ENCODE measurements around the gene MRPS22.

Gene MRPS22

GRCh38 chr3:139303216-139303615 is 40.6 kb upstream of the MRPS22 start:
- Histone ChIP-seq H3K4me1 (ENCODE audit: control insufficient read depth in 1 of 2, insufficient read depth in 2 of 2, low read length in 2 of 2) (no peaks in the 10 kb centered on the region), H3K36me3 (ENCODE audit: control insufficient read depth in 1 of 2, insufficient read depth in 2 of 2, low read length in 2 of 2) (no peaks in the 10 kb centered on the region), H3K27ac (ENCODE audit: low read length) (no peak overlapping the region), H3K4me3 (ENCODE audit: low read depth in 1 of 2, low read length in 2 of 2) (no peak overlapping the region), H3K9me3 (ENCODE audit: control insufficient read depth in 1 of 2, low read length in 2 of 2) (no peaks in the 10 kb centered on the region), H3K27me3 (ENCODE audit: low read depth, low read length) (no peaks in the 10 kb centered on the region)

GRCh38 chr3:139304383-139304782 is 39.4 kb upstream of the MRPS22 start:
- Histone ChIP-seq H3K4me1 (ENCODE audit: control insufficient read depth in 1 of 2, insufficient read depth in 2 of 2, low read length in 2 of 2) (no peaks in the 10 kb centered on the region), H3K9me3 (ENCODE audit: control insufficient read depth in 1 of 2, low read length in 2 of 2) (no peaks in the 10 kb centered on the region), H3K4me3 (ENCODE audit: low read depth in 1 of 2, low read length in 2 of 2) (no peak overlapping the region), H3K27ac (ENCODE audit: low read length) (no peak overlapping the region), H3K36me3 (ENCODE audit: control insufficient read depth in 1 of 2, insufficient read depth in 2 of 2, low read length in 2 of 2) (no peaks in the 10 kb centered on the region), H3K27me3 (ENCODE audit: low read depth, low read length) (no peaks in the 10 kb centered on the region)

GRCh38 chr3:139306078-139306477 is 37.7 kb upstream of the MRPS22 start:
- H3K36me3 ChIP-seq (ENCODE audit: control insufficient read depth in 1 of 2, insufficient read depth in 2 of 2, low read length in 2 of 2) = no peaks in the 10 kb centered on the region
- no peaks in the 10 kb centered on the region for H3K27me3 ChIP-seq (ENCODE audit: low read depth, low read length)
- H3K27ac ChIP-seq (ENCODE audit: low read length) = no peak overlapping the region
- no peaks in the 10 kb centered on the region for H3K9me3 ChIP-seq (ENCODE audit: control insufficient read depth in 1 of 2, low read length in 2 of 2)
- H3K4me1 ChIP-seq (ENCODE audit: control insufficient read depth in 1 of 2, insufficient read depth in 2 of 2, low read length in 2 of 2) = no peaks in the 10 kb centered on the region
- no peak overlapping the region for H3K4me3 ChIP-seq (ENCODE audit: low read depth in 1 of 2, low read length in 2 of 2)

GRCh38 chr3:139307072-139307491 is 36.7 kb upstream of the MRPS22 start:
- Histone ChIP-seq H3K4me1 (ENCODE audit: control insufficient read depth in 1 of 2, insufficient read depth in 2 of 2, low read length in 2 of 2) (no peaks in the 10 kb centered on the region), H3K27ac (ENCODE audit: low read length) (no peak overlapping the region), H3K36me3 (ENCODE audit: control insufficient read depth in 1 of 2, insufficient read depth in 2 of 2, low read length in 2 of 2) (no peaks in the 10 kb centered on the region), H3K27me3 (ENCODE audit: low read depth, low read length) (no peaks in the 10 kb centered on the region), H3K4me3 (ENCODE audit: low read depth in 1 of 2, low read length in 2 of 2) (no peak overlapping the region), H3K9me3 (ENCODE audit: control insufficient read depth in 1 of 2, low read length in 2 of 2) (no peaks in the 10 kb centered on the region)

- Histone ChIP-seq H3K4me1 (ENCODE audit: control insufficient read depth in 1 of 2, insufficient read depth in 2 of 2, low read length in 2 of 2) (no peaks in the 10 kb centered on the region), H3K27me3 (ENCODE audit: low read depth, low read length) (no peaks in the 10 kb centered on the region), H3K36me3 (ENCODE audit: control insufficient read depth in 1 of 2, insufficient read depth in 2 of 2, low read length in 2 of 2) (no peaks in the 10 kb centered on the region), H3K27ac (ENCODE audit: low read length) (no peak overlapping the region), H3K4me3 (ENCODE audit: low read depth in 1 of 2, low read length in 2 of 2) (no peak overlapping the region), H3K9me3 (ENCODE audit: control insufficient read depth in 1 of 2, low read length in 2 of 2) (no peaks in the 10 kb centered on the region)
Observed at GRCh38 chr3:139307601-139308555, 35.9 kb upstream of the MRPS22 start.

GRCh38 chr3:139308560-139308959 is 35.3 kb upstream of the MRPS22 start:
- Histone ChIP-seq H3K27ac (ENCODE audit: low read length) (no peak overlapping the region), H3K4me3 (ENCODE audit: low read depth in 1 of 2, low read length in 2 of 2) (no peak overlapping the region), H3K27me3 (ENCODE audit: low read depth, low read length) (no peaks in the 10 kb centered on the region), H3K4me1 (ENCODE audit: control insufficient read depth in 1 of 2, insufficient read depth in 2 of 2, low read length in 2 of 2) (no peaks in the 10 kb centered on the region), H3K36me3 (ENCODE audit: control insufficient read depth in 1 of 2, insufficient read depth in 2 of 2, low read length in 2 of 2) (no peaks in the 10 kb centered on the region), H3K9me3 (ENCODE audit: control insufficient read depth in 1 of 2, low read length in 2 of 2) (no peaks in the 10 kb centered on the region)

GRCh38 chr3:139309061-139309591 is 34.7 kb upstream of the MRPS22 start:
- Histone ChIP-seq H3K27me3 (ENCODE audit: low read depth, low read length) (no peaks in the 10 kb centered on the region), H3K9me3 (ENCODE audit: control insufficient read depth in 1 of 2, low read length in 2 of 2) (no peaks in the 10 kb centered on the region), H3K4me3 (ENCODE audit: low read depth in 1 of 2, low read length in 2 of 2) (no peak overlapping the region), H3K36me3 (ENCODE audit: control insufficient read depth in 1 of 2, insufficient read depth in 2 of 2, low read length in 2 of 2) (no peaks in the 10 kb centered on the region), H3K27ac (ENCODE audit: low read length) (no peak overlapping the region), H3K4me1 (ENCODE audit: control insufficient read depth in 1 of 2, insufficient read depth in 2 of 2, low read length in 2 of 2) (no peaks in the 10 kb centered on the region)

- Histone ChIP-seq H3K27ac (ENCODE audit: low read length) (no peak overlapping the region), H3K9me3 (ENCODE audit: control insufficient read depth in 1 of 2, low read length in 2 of 2) (no peaks in the 10 kb centered on the region)
Observed at GRCh38 chr3:139309880-139310279, 33.9 kb upstream of the MRPS22 start.

GRCh38 chr3:139310474-139310933 is 33.3 kb upstream of the MRPS22 start:
- Histone ChIP-seq H3K9me3 (ENCODE audit: control insufficient read depth in 1 of 2, low read length in 2 of 2) (no peaks in the 10 kb centered on the region), H3K27me3 (ENCODE audit: low read depth, low read length) (no peaks in the 10 kb centered on the region), H3K4me3 (ENCODE audit: low read depth in 1 of 2, low read length in 2 of 2) (no peak overlapping the region), H3K4me1 (ENCODE audit: control insufficient read depth in 1 of 2, insufficient read depth in 2 of 2, low read length in 2 of 2) (no peaks in the 10 kb centered on the region), H3K36me3 (ENCODE audit: control insufficient read depth in 1 of 2, insufficient read depth in 2 of 2, low read length in 2 of 2) (no peaks in the 10 kb centered on the region), H3K27ac (ENCODE audit: low read length) (no peak overlapping the region)

More at GRCh38 chr3:139309880-139310279, 33.9 kb upstream of the MRPS22 start:
- Histone ChIP-seq H3K36me3 (ENCODE audit: control insufficient read depth in 1 of 2, insufficient read depth in 2 of 2, low read length in 2 of 2) (no peaks in the 10 kb centered on the region), H3K27me3 (ENCODE audit: low read depth, low read length) (no peaks in the 10 kb centered on the region), H3K4me1 (ENCODE audit: control insufficient read depth in 1 of 2, insufficient read depth in 2 of 2, low read length in 2 of 2) (no peaks in the 10 kb centered on the region), H3K4me3 (ENCODE audit: low read depth in 1 of 2, low read length in 2 of 2) (no peak overlapping the region)

- Histone ChIP-seq H3K27ac (ENCODE audit: low read length) (no peak overlapping the region), H3K4me3 (ENCODE audit: low read depth in 1 of 2, low read length in 2 of 2) (no peak overlapping the region), H3K9me3 (ENCODE audit: control insufficient read depth in 1 of 2, low read length in 2 of 2) (no peaks in the 10 kb centered on the region), H3K27me3 (ENCODE audit: low read depth, low read length) (no peaks in the 10 kb centered on the region), H3K36me3 (ENCODE audit: control insufficient read depth in 1 of 2, insufficient read depth in 2 of 2, low read length in 2 of 2) (no peaks in the 10 kb centered on the region), H3K4me1 (ENCODE audit: control insufficient read depth in 1 of 2, insufficient read depth in 2 of 2, low read length in 2 of 2) (no peaks in the 10 kb centered on the region)
Observed at GRCh38 chr3:139311557-139311956, 32.3 kb upstream of the MRPS22 start.

GRCh38 chr3:139312416-139312815 is 31.4 kb upstream of the MRPS22 start:
- Histone ChIP-seq H3K9me3 (ENCODE audit: control insufficient read depth in 1 of 2, low read length in 2 of 2) (no peaks in the 10 kb centered on the region), H3K36me3 (ENCODE audit: control insufficient read depth in 1 of 2, insufficient read depth in 2 of 2, low read length in 2 of 2) (no peaks in the 10 kb centered on the region), H3K4me3 (ENCODE audit: low read depth in 1 of 2, low read length in 2 of 2) (no peak overlapping the region), H3K27me3 (ENCODE audit: low read depth, low read length) (no peaks in the 10 kb centered on the region), H3K4me1 (ENCODE audit: control insufficient read depth in 1 of 2, insufficient read depth in 2 of 2, low read length in 2 of 2) (no peaks in the 10 kb centered on the region), H3K27ac (ENCODE audit: low read length) (no peak overlapping the region)
